ENCODE data around the gene PARP6.

DNA sequence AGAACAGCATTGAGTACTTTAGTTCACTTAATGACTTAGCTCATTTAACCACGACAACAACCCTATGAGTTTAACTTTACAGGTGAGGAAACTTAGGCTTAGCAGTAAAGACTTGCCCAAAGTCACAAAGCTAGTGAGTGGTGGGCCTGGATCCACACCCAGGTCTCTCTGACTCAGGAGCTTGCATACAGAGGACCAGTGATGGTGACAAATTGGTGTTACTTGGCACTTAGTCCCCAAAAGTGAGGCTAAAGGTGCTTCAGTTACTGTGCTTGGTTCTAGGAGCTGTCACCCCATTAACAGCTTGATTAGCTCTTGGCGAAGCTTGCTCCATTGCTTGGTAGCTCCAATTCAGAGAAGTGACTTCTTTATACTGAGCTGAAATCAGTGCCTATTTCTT, 41.5 kb upstream of the PARP6 start:
- TF ChIP-seq EZH2phosphoT487 (IDR thresholded peaks at IDR 0.05; ENCODE audit: insufficient read depth, low read depth) (no peak), EZH2 (IDR thresholded peaks at IDR 0.05; ENCODE audit: insufficient read depth, poor library complexity, severe bottlenecking) (no peak)
